Mammary epithelial cell (primary cell): ENCODE data around the gene SLC22A14.

Source experiments
- CTCF ChIP-seq, 2 donors: IDR thresholded peaks in 1 of 2; conservative IDR thresholded peaks in 1 of 2; 2 replicates each; pipeline ENCODE4 v1.5.1; 2011 to 2012; ENCODE audit warnings: inconsistent platforms in 2 of 2, low read length in 2 of 2, mild to moderate bottlenecking in 2 of 2, control low read depth in 1 of 2, low read depth in 1 of 2; ENCODE audit not compliant: insufficient read depth in 1 of 2; ENCODE audit errors: extremely low read depth in 1 of 2
- EZH2 ChIP-seq: IDR thresholded peaks from 2 replicates; pipeline ENCODE4 v1.6.1; 2012; ENCODE audit warnings: low read length, inconsistent platforms, borderline replicate concordance

- no peak for TF ChIP-seq CTCF (conservative IDR thresholded peaks at IDR 0.05 in 1 of 2, IDR thresholded peaks at IDR 0.05 in 1 of 2; ENCODE audit: extremely low read depth in 1 of 2, insufficient read depth in 1 of 2, low read depth in 1 of 2, low read length in 2 of 2)
- no peak for TF ChIP-seq EZH2
Observed at GRCh38 chr3:38347421-38348200, 65.5 kb downstream of the SLC22A14 start.
